Smooth muscle cell (in vitro differentiated cells): Measurements from ENCODE around the gene DIAPH2. TPM values are rescaled to one million over a fixed set of nuclear protein-coding genes. Genes with fewer than 3 reads are reported as not detected.

Source experiments
- DNase-seq: peaks from one replicate; lab custom pipeline; 2025; ENCODE audit not compliant: unreplicated experiment; lab: John Stamatoyannopoulos, UW
- H2AFZ ChIP-seq: fragments of 200-600 bp; sonication (generic); 2 replicates; pipeline ENCODE4 v1.6.0; 2016; ENCODE audit warnings: antibody characterized with exemption, low read depth, mild to moderate bottlenecking
- H3F3A ChIP-seq: fragments of 200-600 bp; sonication (generic); 2 replicates; pipeline ENCODE4 v1.6.0; 2017; ENCODE audit warnings: antibody characterized with exemption, low read depth
- H3K27ac ChIP-seq: fragments of 200-600 bp; sonication (generic); 2 replicates; pipeline ENCODE4 v1.5.1; 2016; ENCODE audit warnings: low read depth, mild to moderate bottlenecking
- H3K27me3 ChIP-seq: fragments of 200-600 bp; sonication (generic); 2 replicates; pipeline ENCODE4 v1.6.1; 2016; ENCODE audit warnings: low read depth, mild to moderate bottlenecking
- H3K36me3 ChIP-seq: fragments of 200-600 bp; sonication (generic); 2 replicates; pipeline ENCODE4 v1.5.1; 2016; ENCODE audit warnings: low read depth
- H3K4me1 ChIP-seq: fragments of 200-600 bp; sonication (generic); 2 replicates; pipeline ENCODE4 v1.5.1; 2016; ENCODE audit warnings: low read depth
- H3K4me2 ChIP-seq: fragments of 200-600 bp; sonication (generic); 2 replicates; pipeline ENCODE4 v1.6.0; 2016; ENCODE audit warnings: mild to moderate bottlenecking
- H3K4me3 ChIP-seq: fragments of 200-600 bp; sonication (generic); 2 replicates; pipeline ENCODE4 v1.5.1; 2016; ENCODE audit warnings: mild to moderate bottlenecking
- H3K79me2 ChIP-seq: fragments of 200-600 bp; sonication (generic); 2 replicates; pipeline ENCODE4 v1.6.0; 2016; ENCODE audit warnings: low read depth, mild to moderate bottlenecking
- H3K9ac ChIP-seq: fragments of 200-600 bp; sonication (generic); 2 replicates; pipeline ENCODE4 v1.6.0; 2016; ENCODE audit warnings: low read depth
- H3K9me3 ChIP-seq: fragments of 200-600 bp; sonication (generic); replicated peaks from 2 replicates; pipeline ENCODE4 v1.5.1; 2016; ENCODE audit warnings: low read depth
- H4K20me1 ChIP-seq: fragments of 200-600 bp; sonication (generic); 2 replicates; pipeline ENCODE4 v1.6.0; 2016; ENCODE audit warnings: low read depth
- CTCF ChIP-seq: fragments of 200-600 bp; sonication (generic); IDR thresholded peaks from 2 replicates; pipeline ENCODE4 v1.5.1; 2017; ENCODE audit warnings: borderline replicate concordance, mild to moderate bottlenecking, antibody characterized with exemption; ENCODE audit not compliant: insufficient read depth, poor library complexity, severe bottlenecking
- WGBS: methylation state at CpG from one replicate; pipeline ENCODE4 v1.1.7; 2016; ENCODE audit warnings: low lambda C conversion rate; 5-methylcytosine and 5-hydroxymethylcytosine counted together
- polyA plus RNA-seq: library from polyadenylated mRNA; unstranded; fragments of >200 nt; fragmentation: Nextera tagmentation; extraction: Ambion mirVana; gene quantifications from 2 replicates; pipeline ENCODE4 v1.2.1, GENCODE V29; 2016
- total RNA-seq: library from RNA; depleted of rRNA; stranded (reverse); fragments of >200 nt; gene quantifications from 2 replicates; pipeline ENCODE4 v1.2.3, GENCODE V29; 2014

Gene DIAPH2
- total and polyA plus RNA-seq, 2 experiments from 2014 or later: 12.8 to 19.9 TPM

- no peak for TF ChIP-seq CTCF
- H3F3A ChIP-seq: no peaks in the 10 kb centered on the region
- H3K4me3 ChIP-seq: no peak overlapping the region
- no peak overlapping the region for H3K9ac ChIP-seq
- no peaks in the 10 kb centered on the region for H3K27me3 ChIP-seq
- no peaks in the 10 kb centered on the region for H3K4me1 ChIP-seq
- no peak for DNase-seq
- WGBS: 98% methylated on average over 9 of the region's 9 CpGs
- no peak overlapping the region for H2AFZ ChIP-seq
- no peaks in the 10 kb centered on the region for H3K36me3 ChIP-seq
- H4K20me1 ChIP-seq: no peaks in the 10 kb centered on the region
- no peak overlapping the region for H3K4me2 ChIP-seq
- H3K79me2 ChIP-seq: no peaks in the 10 kb centered on the region
- no peak overlapping the region for H3K27ac ChIP-seq
- no peaks in the 10 kb centered on the region for H3K9me3 ChIP-seq
These were observed 650.2 kb downstream of the DIAPH2 start for GRCh38 chrX:97334850-97335249.

DNA sequence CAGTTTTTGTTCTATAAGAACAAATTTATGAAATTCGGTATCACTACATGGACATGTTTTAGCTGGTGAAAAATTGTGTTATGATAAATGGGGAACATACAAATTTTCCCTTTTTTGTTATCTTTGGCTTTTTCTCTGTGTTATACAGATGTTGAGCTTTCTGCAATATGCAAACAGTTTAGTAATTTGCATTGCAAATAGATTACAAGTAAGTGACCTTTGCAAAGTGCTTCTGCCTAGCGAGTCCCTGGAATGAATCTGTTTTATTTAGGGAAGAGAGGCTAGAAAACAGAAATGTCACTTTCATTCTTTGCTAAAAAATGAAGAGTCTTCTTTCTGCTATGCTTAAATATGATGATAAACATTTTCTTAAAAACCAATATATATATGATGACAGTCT is 660.1 kb downstream of the DIAPH2 start:
- peak overlapping the region; percentile 18 for H2AFZ ChIP-seq
- H3K4me3 ChIP-seq: peak overlapping the region; percentile 1
- no peaks in the 10 kb centered on the region for H3K79me2 ChIP-seq
- H3K27me3 ChIP-seq: no peaks in the 10 kb centered on the region
- H3K36me3 ChIP-seq: no peaks in the 10 kb centered on the region
- H3K9ac ChIP-seq: no peak overlapping the region
- peaks cover 12% of the 10 kb centered on the region for H3K4me1 ChIP-seq
- no peak for TF ChIP-seq CTCF
- peak overlapping the region; percentile 75 for H3K4me2 ChIP-seq
- no peak for DNase-seq
- no peaks in the 10 kb centered on the region for H4K20me1 ChIP-seq
- no peaks in the 10 kb centered on the region for H3K9me3 ChIP-seq
- no peaks in the 10 kb centered on the region for H3F3A ChIP-seq
- H3K27ac ChIP-seq: no peak overlapping the region
- 29% methylated on average over 2 of the region's 2 CpGs for WGBS

DNA sequence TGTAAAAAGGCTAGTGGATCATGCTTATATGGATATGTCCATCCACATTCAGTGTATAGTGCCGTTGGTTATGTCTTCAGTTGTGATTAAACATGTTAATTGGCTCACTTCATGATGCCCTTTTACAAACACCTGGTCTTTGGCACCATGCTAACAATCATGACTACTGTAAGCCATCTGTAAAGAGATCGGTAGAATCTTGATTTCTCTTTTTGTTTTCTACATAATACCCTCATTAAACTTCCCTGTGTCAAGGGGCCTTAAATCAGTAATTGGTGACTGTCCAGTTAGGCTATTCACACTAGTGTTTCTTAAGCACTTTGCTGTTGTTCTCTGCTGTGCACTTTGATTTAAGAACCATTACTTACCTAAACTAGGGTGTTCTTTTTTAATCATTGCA is 674.3 kb downstream of the DIAPH2 start:
- Histone ChIP-seq H2AFZ (no peak overlapping the region), H3K79me2 (no peaks in the 10 kb centered on the region)
- WGBS: 98% methylated on average over 2 of the region's 2 CpGs

More for the DNA sequence above, 674.3 kb downstream of the DIAPH2 start:
- Histone ChIP-seq H3K4me1 (peaks cover 7% of the 10 kb centered on the region), H3K9ac (no peak overlapping the region), H3K27me3 (no peaks in the 10 kb centered on the region), H3K27ac (no peak overlapping the region), H3F3A (no peaks in the 10 kb centered on the region), H3K36me3 (no peaks in the 10 kb centered on the region), H3K9me3 (no peaks in the 10 kb centered on the region), H3K4me2 (no peak overlapping the region), H4K20me1 (no peaks in the 10 kb centered on the region), H3K4me3 (no peak overlapping the region)
- DNase-seq: no peak
- TF ChIP-seq CTCF: no peak
